NB4 (cell line): ENCODE results near the gene FLNB.

Experiments
- DNase-seq: peaks from one replicate; pipeline ENCODE4 v3.0.0; 2010; ENCODE audit warnings: low read depth
- H3K4me3 ChIP-seq: one replicate; pipeline ENCODE4 v1.5.1; 2011; ENCODE audit warnings: mild to moderate bottlenecking, low read depth, low read length, moderate library complexity
- MAX ChIP-seq: IDR thresholded peaks from 2 replicates; pipeline ENCODE4 v1.6.1; 2011; ENCODE audit warnings: low read depth, low read length
- MYC ChIP-seq: IDR thresholded peaks from 2 replicates; pipeline ENCODE4 v1.6.1; 2011; ENCODE audit warnings: low read depth, low read length
- POLR2A ChIP-seq: IDR thresholded peaks from 2 replicates; pipeline ENCODE4 v1.6.1; 2011; ENCODE audit warnings: mild to moderate bottlenecking; ENCODE audit not compliant: insufficient read length; ENCODE audit errors: extremely low read depth
- TF ChIP-seq, protein P1 (sequence below): IDR thresholded peaks from one replicate; pipeline ENCODE4 v1.5.1; 2012; ENCODE audit warnings: low read depth, low read length

The FLNB gene

GRCh38 chr3:57980416-57980815 lies 27.8 kb upstream of the FLNB start:
- no peak overlapping the region for H3K4me3 ChIP-seq
- no peak for TF ChIP-seq POLR2A
- TF ChIP-seq MYC = no peak
- TF ChIP-seq, protein P1, sequence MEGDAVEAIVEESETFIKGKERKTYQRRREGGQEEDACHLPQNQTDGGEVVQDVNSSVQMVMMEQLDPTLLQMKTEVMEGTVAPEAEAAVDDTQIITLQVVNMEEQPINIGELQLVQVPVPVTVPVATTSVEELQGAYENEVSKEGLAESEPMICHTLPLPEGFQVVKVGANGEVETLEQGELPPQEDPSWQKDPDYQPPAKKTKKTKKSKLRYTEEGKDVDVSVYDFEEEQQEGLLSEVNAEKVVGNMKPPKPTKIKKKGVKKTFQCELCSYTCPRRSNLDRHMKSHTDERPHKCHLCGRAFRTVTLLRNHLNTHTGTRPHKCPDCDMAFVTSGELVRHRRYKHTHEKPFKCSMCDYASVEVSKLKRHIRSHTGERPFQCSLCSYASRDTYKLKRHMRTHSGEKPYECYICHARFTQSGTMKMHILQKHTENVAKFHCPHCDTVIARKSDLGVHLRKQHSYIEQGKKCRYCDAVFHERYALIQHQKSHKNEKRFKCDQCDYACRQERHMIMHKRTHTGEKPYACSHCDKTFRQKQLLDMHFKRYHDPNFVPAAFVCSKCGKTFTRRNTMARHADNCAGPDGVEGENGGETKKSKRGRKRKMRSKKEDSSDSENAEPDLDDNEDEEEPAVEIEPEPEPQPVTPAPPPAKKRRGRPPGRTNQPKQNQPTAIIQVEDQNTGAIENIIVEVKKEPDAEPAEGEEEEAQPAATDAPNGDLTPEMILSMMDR = no peak
- peak; percentile 51 for DNase-seq

DNA sequence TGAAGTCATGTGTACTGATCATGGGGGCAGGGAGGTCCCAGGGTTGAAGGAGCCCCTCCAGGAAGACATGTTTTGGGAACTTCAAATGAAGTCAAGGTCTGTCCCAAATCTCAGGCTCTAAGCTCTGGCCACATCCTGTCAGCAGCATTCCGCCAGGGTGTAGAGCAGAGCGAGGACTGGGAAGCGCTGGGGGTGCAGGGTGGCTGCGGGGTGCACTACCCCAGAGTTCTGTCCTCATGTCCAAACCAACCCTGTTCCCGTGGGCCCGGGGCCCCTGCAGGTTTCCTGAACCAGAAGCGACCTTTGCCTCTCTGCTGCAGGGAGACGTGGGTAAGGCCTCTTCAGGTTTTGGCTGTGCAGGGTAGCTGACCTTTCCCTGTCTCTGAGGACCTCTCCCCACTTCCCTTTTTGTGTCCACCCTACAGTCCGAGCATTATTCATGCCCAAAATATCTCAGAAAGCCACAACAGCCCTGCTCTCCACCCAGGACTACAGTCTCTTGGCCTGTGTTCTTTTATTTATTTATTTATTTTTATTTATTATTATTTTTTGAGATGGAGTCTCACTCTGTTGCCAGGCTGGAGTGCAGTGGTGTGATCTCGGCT lies 26.6 kb upstream of the FLNB start:
- peak; percentile 63 for DNase-seq
- TF ChIP-seq POLR2A (no peak), MYC (no peak), MAX (no peak)
- H3K4me3 ChIP-seq = no peak overlapping the region

- TF ChIP-seq MAX (no peak), POLR2A (no peak), MYC (no peak)
- TF ChIP-seq, protein P1 = no peak
- H3K4me3 ChIP-seq = no peak overlapping the region
- peak; percentile 54 for DNase-seq
Measured at GRCh38 chr3:57982561-57983243, 25.5 kb upstream of the FLNB start.

DNA sequence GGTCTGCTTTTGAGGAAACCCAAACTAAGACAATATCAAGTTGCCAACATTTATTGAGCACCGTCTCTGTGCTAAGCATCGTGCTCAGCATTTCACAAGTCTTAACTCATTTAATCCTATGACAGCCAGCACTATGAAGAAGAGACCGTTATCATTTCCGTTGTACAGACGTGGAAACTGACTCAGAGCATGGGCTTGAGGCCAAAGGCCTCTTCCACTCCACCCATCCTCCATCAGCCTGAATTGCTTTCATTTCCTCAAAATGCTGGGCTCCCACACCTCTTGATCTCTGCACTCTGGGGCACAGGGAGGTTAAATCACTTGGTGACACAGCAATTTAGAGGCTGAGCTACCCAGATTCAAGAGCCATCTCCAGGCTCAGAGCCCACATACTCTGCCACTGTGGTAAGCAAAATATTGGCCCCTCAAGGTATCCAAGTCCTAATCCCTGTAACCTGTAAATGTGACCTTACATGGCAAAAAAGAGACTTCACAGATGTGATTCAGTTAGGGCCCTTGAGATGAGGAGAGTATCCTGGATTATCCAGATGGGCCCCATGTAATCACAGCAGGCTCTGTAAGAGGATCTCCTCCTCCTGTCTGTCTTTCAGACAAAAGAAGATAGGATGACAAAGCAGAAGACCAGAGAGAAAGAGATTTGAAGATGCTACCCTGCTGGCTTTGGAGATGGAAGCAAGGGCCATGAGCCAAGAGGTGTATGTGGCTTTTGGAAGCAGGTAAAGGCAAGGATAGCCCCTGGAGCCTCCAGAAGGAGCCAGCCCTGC lies 24.3 kb upstream of the FLNB start:
- no peak overlapping the region for H3K4me3 ChIP-seq
- DNase-seq = peak; percentile 96
- TF ChIP-seq, protein P1 = no peak
- TF ChIP-seq POLR2A = no peak
- TF ChIP-seq MAX = peak; percentile 48; the same call in 1 of the 2 replicates
- TF ChIP-seq MYC = 0 out of 2 replicates have a peak, but pooled peaks have one; percentile 15

GRCh38 chr3:57985176-57985983 lies 22.8 kb upstream of the FLNB start:
- H3K4me3 ChIP-seq = no peak overlapping the region
- no peak for TF ChIP-seq MYC
- no peak for DNase-seq

DNA sequence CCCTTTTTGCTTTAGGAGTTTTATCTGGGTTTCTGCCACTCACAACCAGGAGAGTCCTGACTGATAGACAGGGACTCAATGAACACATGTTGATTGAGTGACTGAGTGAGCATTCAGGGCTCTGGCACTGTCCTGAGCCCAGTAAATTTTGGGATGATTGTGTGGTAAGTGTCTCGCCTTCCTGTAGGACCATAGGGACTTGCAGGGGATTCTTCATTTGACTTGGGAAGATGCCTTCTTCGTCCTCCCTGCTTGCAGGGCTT lies 22.3 kb upstream of the FLNB start:
- no peak for DNase-seq
- TF ChIP-seq POLR2A (no peak), MYC (no peak), MAX (no peak)
- TF ChIP-seq, protein P1 = no peak
- H3K4me3 ChIP-seq = no peak overlapping the region
